Chondrocyte (in vitro differentiated cells): ENCODE data around the gene ATXN7L2. TPM values are rescaled to one million over a fixed set of nuclear protein-coding genes. Genes with fewer than 3 reads are reported as not detected.
A peak's percentile ranks its signal among the peaks of the same experiment; 100 is the strongest.
"Not testable (repeated sequence)": the region's sequence is repeated elsewhere in the genome, so short reads cannot be mapped to it uniquely, and the experiment has no call there.

Source experiments
- DNase-seq: peaks from one replicate; pipeline ENCODE4 v3.0.0; 2021; ENCODE audit warnings: mixed read lengths, low spot score
- H3K27ac Mint-ChIP-seq: one replicate; pipeline ENCODE4 v1.8.0; 2021; ENCODE audit warnings: mild to moderate bottlenecking, moderate library complexity, mixed read lengths; ENCODE audit not compliant: unreplicated experiment
- H3K27me3 Mint-ChIP-seq: 2 replicates; pipeline ENCODE4 v1.8.0; 2021; ENCODE audit warnings: low read depth, mixed read lengths
- H3K36me3 Mint-ChIP-seq: 2 replicates; pipeline ENCODE4 v1.8.0; 2021; ENCODE audit warnings: low read depth, mixed read lengths
- H3K4me1 Mint-ChIP-seq: 2 replicates; pipeline ENCODE4 v1.8.0; 2021; ENCODE audit warnings: low read depth, mild to moderate bottlenecking, mixed read lengths
- H3K4me3 Mint-ChIP-seq: one replicate; pipeline ENCODE4 v1.8.0; 2021; ENCODE audit warnings: mild to moderate bottlenecking, moderate library complexity, mixed read lengths; ENCODE audit not compliant: unreplicated experiment
- H3K9me3 Mint-ChIP-seq: 2 replicates; pipeline ENCODE4 v1.8.0; 2021; ENCODE audit warnings: low read depth, mixed read lengths
- total RNA-seq: library from RNA; stranded (reverse); gene quantifications from 3 replicates; pipeline ENCODE4 v1.2.1, GENCODE V29; 2021
- TF ChIP-seq, protein P1 (sequence below): fragments of 200-600 bp; sonication (generic); IDR thresholded peaks from 2 replicates; pipeline ENCODE4 v1.5.0; 2021; ENCODE audit warnings: antibody characterized with exemption, mild to moderate bottlenecking, moderate library complexity

ATXN7L2 gene
- total RNA-seq, 1 donor from 2014 or later, result 3.6 TPM

DNA sequence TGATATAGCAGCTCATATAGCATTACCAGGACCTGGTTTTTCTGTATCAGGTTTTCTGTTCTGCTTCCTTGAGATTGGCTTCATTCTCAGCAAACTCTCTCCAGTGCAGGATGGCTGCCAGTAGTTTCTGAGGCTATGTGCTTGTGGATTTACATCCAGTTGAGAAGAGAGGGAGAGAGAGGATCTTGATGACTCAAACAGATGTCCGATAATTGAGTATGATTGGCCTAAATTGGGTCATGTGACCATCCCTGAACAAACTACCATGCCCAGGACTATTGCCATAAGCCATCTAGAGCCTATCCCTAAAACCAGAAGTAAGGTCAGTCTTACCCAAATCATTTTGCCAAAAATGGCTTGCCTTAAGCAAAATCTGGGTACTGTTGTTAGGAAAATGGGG, 39.4 kb upstream of the ATXN7L2 start:
- Mint-ChIP-seq H3K27me3 (peaks cover 19% of the 10 kb centered on the region), H3K4me1 (no peaks in the 10 kb centered on the region), H3K9me3 (no peaks in the 10 kb centered on the region), H3K27ac (no peak overlapping the region), H3K36me3 (no peaks in the 10 kb centered on the region), H3K4me3 (no peak overlapping the region)
- DNase-seq, result no peak
- TF ChIP-seq, protein P1, sequence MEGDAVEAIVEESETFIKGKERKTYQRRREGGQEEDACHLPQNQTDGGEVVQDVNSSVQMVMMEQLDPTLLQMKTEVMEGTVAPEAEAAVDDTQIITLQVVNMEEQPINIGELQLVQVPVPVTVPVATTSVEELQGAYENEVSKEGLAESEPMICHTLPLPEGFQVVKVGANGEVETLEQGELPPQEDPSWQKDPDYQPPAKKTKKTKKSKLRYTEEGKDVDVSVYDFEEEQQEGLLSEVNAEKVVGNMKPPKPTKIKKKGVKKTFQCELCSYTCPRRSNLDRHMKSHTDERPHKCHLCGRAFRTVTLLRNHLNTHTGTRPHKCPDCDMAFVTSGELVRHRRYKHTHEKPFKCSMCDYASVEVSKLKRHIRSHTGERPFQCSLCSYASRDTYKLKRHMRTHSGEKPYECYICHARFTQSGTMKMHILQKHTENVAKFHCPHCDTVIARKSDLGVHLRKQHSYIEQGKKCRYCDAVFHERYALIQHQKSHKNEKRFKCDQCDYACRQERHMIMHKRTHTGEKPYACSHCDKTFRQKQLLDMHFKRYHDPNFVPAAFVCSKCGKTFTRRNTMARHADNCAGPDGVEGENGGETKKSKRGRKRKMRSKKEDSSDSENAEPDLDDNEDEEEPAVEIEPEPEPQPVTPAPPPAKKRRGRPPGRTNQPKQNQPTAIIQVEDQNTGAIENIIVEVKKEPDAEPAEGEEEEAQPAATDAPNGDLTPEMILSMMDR, result no peak

DNA sequence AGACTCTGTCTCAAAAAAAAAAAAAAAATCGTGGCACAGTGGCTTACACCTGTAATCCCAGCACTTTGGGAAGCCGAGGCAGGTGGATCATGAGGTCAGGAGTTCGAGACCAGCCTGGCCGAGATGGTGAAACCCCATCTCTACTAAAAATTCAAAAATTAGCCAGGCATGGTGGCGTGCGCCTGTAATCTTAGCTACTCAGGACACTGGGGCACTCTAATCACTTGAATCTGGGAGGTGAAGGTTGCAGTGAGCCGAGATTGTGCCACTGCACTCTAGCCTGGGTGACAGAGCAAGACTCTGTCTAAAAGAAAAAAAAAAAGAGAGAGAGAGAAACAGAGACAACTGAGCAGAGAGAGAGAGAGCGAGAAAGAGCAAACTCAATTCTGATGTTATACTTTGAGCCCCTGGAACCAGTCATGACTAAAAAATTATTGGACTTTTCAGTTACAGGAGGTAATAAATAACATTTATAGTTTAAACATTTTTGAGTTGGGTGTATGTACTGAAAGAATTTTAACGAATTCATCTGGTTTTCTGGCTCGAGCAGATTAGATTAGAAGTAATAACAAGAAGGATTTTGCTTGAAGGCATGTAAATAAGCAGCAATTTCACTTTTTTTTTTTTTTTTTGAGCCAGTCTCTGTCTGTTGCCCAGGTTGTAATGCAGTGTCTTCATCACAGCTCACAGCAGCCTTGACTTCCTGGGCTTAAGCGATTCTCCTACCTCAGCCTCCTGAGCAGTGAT, 37.6 kb upstream of the ATXN7L2 start:
- H3K36me3 Mint-ChIP-seq, H3K9me3 Mint-ChIP-seq, H3K27ac Mint-ChIP-seq, H3K4me3 Mint-ChIP-seq, DNase-seq, H3K4me1 Mint-ChIP-seq: not testable (repeated sequence)
- H3K27me3 Mint-ChIP-seq, result peaks cover 30% of the 10 kb centered on the region

DNA sequence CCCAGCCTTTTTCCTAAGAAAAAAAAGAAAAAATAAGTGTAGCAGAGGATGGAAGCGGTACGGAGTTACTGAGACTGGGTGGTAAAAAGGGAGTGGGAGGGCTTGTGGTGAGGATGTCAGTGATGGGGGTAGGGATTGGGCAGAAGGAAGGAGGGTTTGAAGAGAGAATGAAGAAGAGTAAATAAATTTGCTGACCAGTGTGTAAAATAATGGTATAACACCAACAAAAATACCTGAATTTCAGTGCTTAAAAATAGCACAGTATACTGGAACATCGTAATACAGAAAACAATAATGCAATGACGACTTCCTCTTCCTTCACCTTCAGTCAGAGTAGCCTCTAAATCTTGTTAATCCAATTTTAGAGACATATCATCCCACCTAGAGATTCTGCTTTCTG, 36.2 kb upstream of the ATXN7L2 start:
- Mint-ChIP-seq H3K27me3 (peaks cover 34% of the 10 kb centered on the region), H3K4me3 (no peak overlapping the region)
- DNase-seq, result no peak

DNA sequence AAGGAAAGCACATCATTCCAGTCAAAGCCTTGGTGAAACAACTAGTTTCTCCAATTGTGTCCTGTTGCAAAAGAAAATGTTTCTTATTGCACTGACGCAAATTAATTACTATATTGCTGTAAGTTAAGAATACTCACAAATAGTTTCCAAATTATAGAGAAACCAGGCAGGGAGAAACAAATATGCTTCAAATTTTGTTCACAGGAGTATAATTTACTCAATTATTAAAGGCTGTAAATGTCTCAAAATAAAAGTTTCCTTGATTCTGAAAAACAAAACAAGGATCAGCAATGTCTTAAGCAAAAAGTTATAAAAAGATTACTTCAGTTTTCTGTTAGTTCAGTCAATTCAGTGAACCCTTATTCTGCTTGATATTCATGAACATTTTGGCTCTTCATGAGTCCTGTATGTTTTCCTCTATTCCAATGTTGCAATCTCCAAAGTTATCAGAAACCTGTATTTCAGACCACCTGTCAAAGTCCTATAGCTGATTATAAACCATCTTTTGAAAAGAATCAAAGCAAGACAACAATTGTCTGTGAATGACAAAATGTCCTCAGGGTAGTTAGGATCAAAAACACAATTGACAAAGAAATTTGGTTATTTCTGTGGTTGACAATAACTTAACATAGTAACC, 29.1 kb upstream of the ATXN7L2 start:
- TF ChIP-seq, protein P1, result no peak
- no peaks in the 10 kb centered on the region for H3K4me1 Mint-ChIP-seq
- H3K9me3 Mint-ChIP-seq, result peaks cover 17% of the 10 kb centered on the region
- H3K27ac Mint-ChIP-seq, result no peak overlapping the region
- DNase-seq, result no peak
- H3K36me3 Mint-ChIP-seq, result peaks cover 7% of the 10 kb centered on the region
- H3K27me3 Mint-ChIP-seq, result peaks cover 56% of the 10 kb centered on the region
- no peak overlapping the region for H3K4me3 Mint-ChIP-seq

More for the DNA sequence above, 36.2 kb upstream of the ATXN7L2 start:
- TF ChIP-seq, protein P1, result no peak
- Mint-ChIP-seq H3K36me3 (peaks cover 1% of the 10 kb centered on the region), H3K4me1 (no peaks in the 10 kb centered on the region), H3K27ac (no peak overlapping the region), H3K9me3 (peaks cover 2% of the 10 kb centered on the region)

DNA sequence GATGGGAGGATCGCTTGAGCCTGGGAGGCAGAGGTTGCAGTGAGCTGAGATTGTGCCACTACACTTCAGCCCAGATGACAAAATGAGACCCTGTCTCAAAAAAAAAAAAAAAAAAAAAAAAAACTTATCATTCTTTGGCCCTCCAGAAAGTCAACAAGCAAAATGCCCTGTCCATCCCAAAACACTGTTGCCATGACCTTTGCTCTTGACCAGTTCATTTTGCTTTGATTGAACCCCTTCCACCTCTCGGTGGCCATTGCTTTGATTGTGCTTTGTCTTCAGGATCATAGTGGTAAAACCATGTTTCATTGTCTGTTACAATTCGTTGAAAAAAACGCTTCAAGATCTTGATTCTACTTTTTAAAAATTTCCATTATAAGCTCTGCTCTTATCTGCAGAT, 25.9 kb upstream of the ATXN7L2 start:
- Mint-ChIP-seq H3K36me3 (peaks cover 7% of the 10 kb centered on the region), H3K4me1 (no peaks in the 10 kb centered on the region), H3K27ac (no peak overlapping the region), H3K4me3 (no peak overlapping the region), H3K9me3 (peaks cover 17% of the 10 kb centered on the region), H3K27me3 (peaks cover 67% of the 10 kb centered on the region)
- no peak for DNase-seq
- TF ChIP-seq, protein P1, result no peak

DNA sequence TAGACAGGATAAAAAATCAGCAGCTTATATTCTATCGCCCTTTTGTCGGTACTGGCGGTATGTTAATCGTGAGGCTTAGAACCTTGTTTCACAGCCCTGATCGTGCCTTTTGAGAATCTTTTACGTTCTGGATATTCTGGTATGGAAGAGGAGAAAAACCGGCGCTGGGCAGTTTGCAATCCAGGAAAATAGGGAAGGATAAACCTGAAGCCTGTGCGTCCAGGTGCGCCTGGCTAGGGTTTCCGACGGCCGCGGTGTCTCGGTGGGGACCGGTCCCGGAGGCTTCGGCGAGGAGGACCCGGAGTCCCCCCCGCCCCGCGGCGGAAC, 17.6 kb upstream of the ATXN7L2 start:
- H3K9me3 Mint-ChIP-seq, result no peaks in the 10 kb centered on the region
- H3K36me3 Mint-ChIP-seq, result no peaks in the 10 kb centered on the region
- peak overlapping the region; percentile 65 for H3K4me3 Mint-ChIP-seq
- TF ChIP-seq, protein P1, result no peak
- H3K27ac Mint-ChIP-seq, result no peak overlapping the region
- H3K27me3 Mint-ChIP-seq, result peaks cover 75% of the 10 kb centered on the region
- no peak for DNase-seq
- peaks cover 3% of the 10 kb centered on the region for H3K4me1 Mint-ChIP-seq
